ENCODE results near the gene PDZRN4. TPM values are rescaled to one million over a fixed set of nuclear protein-coding genes. Genes with fewer than 3 reads are reported as not detected.

PDZRN4 gene
- total RNA-seq, 1 donor, result not detected

DNA sequence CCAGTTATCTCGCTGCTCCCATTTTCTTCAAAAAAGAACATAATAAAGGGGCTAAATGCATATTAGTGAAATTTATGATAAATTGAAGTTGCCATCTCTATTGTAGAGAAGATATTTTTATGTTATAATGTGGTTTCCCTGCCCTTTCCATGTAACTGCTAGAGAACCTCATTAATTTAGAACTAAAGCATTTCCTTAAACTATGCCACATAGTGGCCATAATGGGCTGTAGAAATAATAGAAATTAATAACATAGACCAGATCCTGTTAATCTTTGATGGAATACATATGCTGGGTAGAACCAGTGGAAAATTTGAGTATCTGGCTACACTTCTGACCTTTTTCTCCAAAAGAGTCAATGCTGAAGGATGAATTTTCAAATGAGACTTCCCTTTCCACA is 376.7 kb downstream of the PDZRN4 start:
- no peaks in the 10 kb centered on the region for H3K36me3 ChIP-seq (ENCODE audit: insufficient read depth, low read length)
- DNase-seq (ENCODE audit: insufficient read length, low spot score, missing footprints), result no peak
- no peaks in the 10 kb centered on the region for H3K9me3 ChIP-seq (ENCODE audit: low read depth, low read length)
- H3K4me1 ChIP-seq (ENCODE audit: insufficient read depth, low read length), result no peaks in the 10 kb centered on the region
- H3K4me2 ChIP-seq (ENCODE audit: insufficient read depth, low read length), result no peak overlapping the region
- no peaks in the 10 kb centered on the region for H4K20me1 ChIP-seq (ENCODE audit: insufficient read depth, low read length)
- no peaks in the 10 kb centered on the region for H3K27me3 ChIP-seq (ENCODE audit: insufficient read depth, low read length)
- no peak overlapping the region for H2AFZ ChIP-seq (ENCODE audit: low read length)
- H3K4me3 ChIP-seq (ENCODE audit: insufficient read depth, low read length), result no peak overlapping the region
- H3K27ac ChIP-seq (ENCODE audit: low read depth, low read length), result no peak overlapping the region
- TF ChIP-seq, protein P1, sequence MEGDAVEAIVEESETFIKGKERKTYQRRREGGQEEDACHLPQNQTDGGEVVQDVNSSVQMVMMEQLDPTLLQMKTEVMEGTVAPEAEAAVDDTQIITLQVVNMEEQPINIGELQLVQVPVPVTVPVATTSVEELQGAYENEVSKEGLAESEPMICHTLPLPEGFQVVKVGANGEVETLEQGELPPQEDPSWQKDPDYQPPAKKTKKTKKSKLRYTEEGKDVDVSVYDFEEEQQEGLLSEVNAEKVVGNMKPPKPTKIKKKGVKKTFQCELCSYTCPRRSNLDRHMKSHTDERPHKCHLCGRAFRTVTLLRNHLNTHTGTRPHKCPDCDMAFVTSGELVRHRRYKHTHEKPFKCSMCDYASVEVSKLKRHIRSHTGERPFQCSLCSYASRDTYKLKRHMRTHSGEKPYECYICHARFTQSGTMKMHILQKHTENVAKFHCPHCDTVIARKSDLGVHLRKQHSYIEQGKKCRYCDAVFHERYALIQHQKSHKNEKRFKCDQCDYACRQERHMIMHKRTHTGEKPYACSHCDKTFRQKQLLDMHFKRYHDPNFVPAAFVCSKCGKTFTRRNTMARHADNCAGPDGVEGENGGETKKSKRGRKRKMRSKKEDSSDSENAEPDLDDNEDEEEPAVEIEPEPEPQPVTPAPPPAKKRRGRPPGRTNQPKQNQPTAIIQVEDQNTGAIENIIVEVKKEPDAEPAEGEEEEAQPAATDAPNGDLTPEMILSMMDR (IDR thresholded peaks at IDR 0.05; ENCODE audit: extremely low read depth, low read depth, low read length), result no peak
- no peaks in the 10 kb centered on the region for H3K79me2 ChIP-seq (ENCODE audit: insufficient read depth, low read length)

DNA sequence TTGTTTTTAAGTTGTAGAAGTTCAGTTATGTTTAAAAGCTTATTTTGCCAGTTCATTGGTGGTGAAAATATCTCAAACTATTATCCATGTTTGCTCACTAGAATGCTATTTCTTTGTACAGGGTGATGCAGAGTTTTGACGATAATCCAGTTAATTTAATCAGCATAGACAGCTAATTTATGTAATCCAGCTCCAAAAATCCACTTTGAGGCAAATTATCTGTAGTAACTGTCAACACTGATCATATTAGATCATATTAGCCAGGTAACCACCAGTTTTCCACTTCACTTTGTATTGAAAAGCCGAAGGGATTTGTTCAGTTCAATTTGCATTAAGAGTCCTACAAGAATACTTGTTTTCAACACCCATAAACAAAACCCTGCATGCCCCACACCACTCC is 378.6 kb downstream of the PDZRN4 start:
- no peak overlapping the region for H3K4me3 ChIP-seq (ENCODE audit: insufficient read depth, low read length)
- TF ChIP-seq, protein P1 (IDR thresholded peaks at IDR 0.05; ENCODE audit: extremely low read depth, low read depth, low read length), result no peak
- DNase-seq (ENCODE audit: insufficient read length, low spot score, missing footprints), result no peak
- H3K4me2 ChIP-seq (ENCODE audit: insufficient read depth, low read length), result no peak overlapping the region
- H2AFZ ChIP-seq (ENCODE audit: low read length), result no peak overlapping the region
- no peaks in the 10 kb centered on the region for H3K27me3 ChIP-seq (ENCODE audit: insufficient read depth, low read length)
- H4K20me1 ChIP-seq (ENCODE audit: insufficient read depth, low read length), result no peaks in the 10 kb centered on the region
- H3K27ac ChIP-seq (ENCODE audit: low read depth, low read length), result no peak overlapping the region
- no peaks in the 10 kb centered on the region for H3K79me2 ChIP-seq (ENCODE audit: insufficient read depth, low read length)
- no peaks in the 10 kb centered on the region for H3K4me1 ChIP-seq (ENCODE audit: insufficient read depth, low read length)
- no peaks in the 10 kb centered on the region for H3K36me3 ChIP-seq (ENCODE audit: insufficient read depth, low read length)
- no peaks in the 10 kb centered on the region for H3K9me3 ChIP-seq (ENCODE audit: low read depth, low read length)

DNA sequence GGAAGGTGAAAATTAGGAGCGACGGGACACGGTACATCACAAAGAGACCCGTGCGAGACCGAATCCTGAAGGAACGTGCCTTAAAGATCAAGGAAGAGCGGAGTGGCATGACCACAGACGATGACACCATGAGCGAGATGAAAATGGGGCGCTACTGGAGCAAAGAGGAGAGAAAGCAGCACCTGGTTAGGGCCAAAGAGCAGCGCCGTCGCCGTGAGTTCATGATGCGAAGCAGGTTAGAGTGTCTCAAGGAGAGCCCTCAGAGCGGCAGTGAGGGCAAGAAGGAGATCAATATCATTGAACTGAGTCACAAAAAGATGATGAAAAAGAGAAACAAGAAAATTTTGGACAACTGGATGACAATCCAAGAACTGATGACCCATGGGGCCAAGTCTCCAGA is 385.3 kb downstream of the PDZRN4 start:
- H3K4me3 ChIP-seq (ENCODE audit: insufficient read depth, low read length), result no peak overlapping the region
- no peaks in the 10 kb centered on the region for H3K27me3 ChIP-seq (ENCODE audit: insufficient read depth, low read length)
- no peak overlapping the region for H2AFZ ChIP-seq (ENCODE audit: low read length)
- H3K27ac ChIP-seq (ENCODE audit: low read depth, low read length), result no peak overlapping the region
- H3K4me1 ChIP-seq (ENCODE audit: insufficient read depth, low read length), result no peaks in the 10 kb centered on the region
- H3K9me3 ChIP-seq (ENCODE audit: low read depth, low read length), result no peaks in the 10 kb centered on the region
- H4K20me1 ChIP-seq (ENCODE audit: insufficient read depth, low read length), result no peaks in the 10 kb centered on the region
- H3K79me2 ChIP-seq (ENCODE audit: insufficient read depth, low read length), result no peaks in the 10 kb centered on the region
- peak; percentile 31 for DNase-seq (ENCODE audit: insufficient read length, low spot score, missing footprints)
- no peaks in the 10 kb centered on the region for H3K36me3 ChIP-seq (ENCODE audit: insufficient read depth, low read length)
- no peak overlapping the region for H3K4me2 ChIP-seq (ENCODE audit: insufficient read depth, low read length)
- TF ChIP-seq, protein P1 (IDR thresholded peaks at IDR 0.05; ENCODE audit: extremely low read depth, low read depth, low read length), result no peak

DNA sequence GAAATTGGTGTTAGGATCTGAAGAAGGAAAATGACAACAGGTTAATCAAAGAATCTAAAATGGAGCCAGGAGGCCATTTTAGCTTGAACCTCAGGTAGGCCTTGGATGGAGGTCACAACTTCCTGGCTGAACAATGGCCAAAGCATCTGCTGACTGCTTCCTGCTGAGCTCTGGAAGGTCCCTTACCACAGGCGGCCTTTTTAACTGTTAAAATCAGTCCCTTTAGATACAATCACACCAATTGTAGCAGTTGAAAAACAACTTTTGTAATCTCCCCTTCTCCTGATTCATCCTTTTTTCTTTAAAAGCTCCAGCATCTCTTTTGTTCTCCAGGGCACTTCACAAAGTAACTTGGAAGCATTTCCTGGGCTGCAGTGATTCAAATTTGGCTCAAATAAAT is 388.8 kb downstream of the PDZRN4 start:
- no peaks in the 10 kb centered on the region for H3K9me3 ChIP-seq (ENCODE audit: low read depth, low read length)
- H3K4me3 ChIP-seq (ENCODE audit: insufficient read depth, low read length), result no peak overlapping the region
- H3K27ac ChIP-seq (ENCODE audit: low read depth, low read length), result no peak overlapping the region
- no peaks in the 10 kb centered on the region for H3K27me3 ChIP-seq (ENCODE audit: insufficient read depth, low read length)
- H3K36me3 ChIP-seq (ENCODE audit: insufficient read depth, low read length), result no peaks in the 10 kb centered on the region
- no peaks in the 10 kb centered on the region for H4K20me1 ChIP-seq (ENCODE audit: insufficient read depth, low read length)
- H3K79me2 ChIP-seq (ENCODE audit: insufficient read depth, low read length), result no peaks in the 10 kb centered on the region
- H3K4me1 ChIP-seq (ENCODE audit: insufficient read depth, low read length), result no peaks in the 10 kb centered on the region
- no peak overlapping the region for H3K4me2 ChIP-seq (ENCODE audit: insufficient read depth, low read length)
- H2AFZ ChIP-seq (ENCODE audit: low read length), result no peak overlapping the region
- TF ChIP-seq, protein P1 (IDR thresholded peaks at IDR 0.05; ENCODE audit: extremely low read depth, low read depth, low read length), result no peak
- no peak for DNase-seq (ENCODE audit: insufficient read length, low spot score, missing footprints)
